ENCODE measurements around the gene SSTR3. TPM values are rescaled to one million over a fixed set of nuclear protein-coding genes. Genes with fewer than 3 reads are reported as not detected.
A peak's percentile ranks its signal among the peaks of the same experiment; 100 is the strongest.
"Not testable (repeated sequence)": the region's sequence is repeated elsewhere in the genome, so short reads cannot be mapped to it uniquely, and the experiment has no call there.

Gene SSTR3
- total RNA-seq, 1 donor from 2014 or later, result not detected

- peak; percentile 66 for DNase-seq (ENCODE audit: low spot score)
Measured at GRCh38 chr22:37242395-37242918, 30.2 kb upstream of the SSTR3 start.

- DNase-seq (ENCODE audit: low spot score), result no peak
Measured at GRCh38 chr22:37241351-37242142, 29.3 kb upstream of the SSTR3 start.

GRCh38 chr22:37240941-37241320 lies 28.7 kb upstream of the SSTR3 start:
- DNase-seq (ENCODE audit: low spot score), result no peak

DNA sequence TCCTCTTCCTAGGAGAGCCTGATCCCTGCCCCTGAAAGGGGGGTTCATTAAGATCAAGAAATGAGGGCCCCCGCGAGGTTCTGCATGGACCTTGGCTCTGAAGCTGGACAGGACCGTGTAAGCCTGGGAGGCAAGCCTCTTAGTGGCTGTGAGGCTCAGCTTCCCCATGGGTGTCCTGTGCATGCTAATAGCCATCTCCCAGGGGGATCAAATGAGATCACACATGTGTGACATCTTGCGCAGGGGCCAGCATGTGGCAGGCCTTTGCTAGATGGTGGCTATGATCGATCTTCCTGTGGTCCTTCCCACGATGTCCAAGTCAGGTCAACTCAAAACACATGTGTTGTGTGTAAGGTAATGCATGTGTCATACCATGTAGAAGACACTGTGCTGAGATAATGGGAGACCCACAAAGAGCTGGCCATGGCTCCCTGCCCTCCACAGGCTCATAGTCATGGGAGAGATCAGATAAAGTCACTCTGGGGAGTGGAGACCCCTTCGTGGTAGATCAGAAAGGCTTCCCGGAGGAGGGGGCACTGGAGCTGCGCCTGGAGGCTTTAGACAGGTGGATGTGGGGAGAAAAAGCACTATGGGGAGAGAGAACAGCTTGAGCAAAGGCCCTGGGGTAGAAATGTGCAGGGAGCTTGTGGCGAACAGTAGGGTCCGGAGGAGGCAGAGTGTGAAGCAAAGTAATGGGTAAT lies 28.1 kb upstream of the SSTR3 start:
- no peak for DNase-seq (ENCODE audit: low spot score)

- no peak for DNase-seq (ENCODE audit: low spot score)
Measured at GRCh38 chr22:37239336-37240239, 27.3 kb upstream of the SSTR3 start.

DNA sequence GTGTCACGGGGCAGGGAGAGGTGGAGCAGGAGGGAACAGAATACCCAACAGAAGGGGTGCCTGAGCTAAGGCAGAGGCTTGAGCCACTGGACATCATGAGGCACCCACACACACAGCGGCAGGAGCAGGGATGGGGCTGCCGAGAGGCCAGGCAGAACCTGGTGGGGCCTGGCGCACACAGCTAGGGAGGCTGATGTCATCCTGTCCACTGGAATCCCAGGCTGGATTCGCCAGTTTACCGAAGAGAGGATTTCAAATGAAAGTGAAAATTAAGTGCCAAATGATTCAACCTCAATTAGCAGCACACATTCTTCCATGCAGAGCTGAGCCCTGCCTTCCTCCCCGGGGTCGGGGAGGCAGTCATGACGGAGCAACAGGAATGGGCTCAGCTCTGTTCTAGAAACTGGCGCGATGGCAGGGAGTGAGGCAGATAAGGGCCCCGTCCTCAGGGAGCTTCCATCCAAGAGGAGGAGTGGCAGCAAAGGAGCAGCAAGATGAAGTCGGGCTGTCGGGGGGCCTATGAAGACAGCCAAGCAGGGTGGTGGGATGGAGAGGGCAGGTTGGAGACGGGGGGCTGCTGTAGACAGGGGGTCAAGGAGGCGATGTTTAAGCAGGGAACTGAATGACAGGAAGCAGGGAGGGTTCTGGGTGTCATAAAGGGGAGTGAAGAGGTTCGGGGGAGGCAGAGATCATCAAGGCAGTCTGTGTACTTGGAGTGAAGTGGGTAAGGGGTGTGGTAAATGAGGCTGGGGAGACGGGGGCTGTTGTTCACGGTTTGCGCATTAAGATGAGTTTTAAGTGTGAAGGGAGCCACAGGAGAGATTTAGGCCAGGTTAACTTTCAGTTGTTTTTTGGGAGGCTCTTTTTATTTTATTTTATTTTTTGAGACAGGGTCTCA lies 25.3 kb upstream of the SSTR3 start:
- DNase-seq (ENCODE audit: low spot score), result no peak

DNA sequence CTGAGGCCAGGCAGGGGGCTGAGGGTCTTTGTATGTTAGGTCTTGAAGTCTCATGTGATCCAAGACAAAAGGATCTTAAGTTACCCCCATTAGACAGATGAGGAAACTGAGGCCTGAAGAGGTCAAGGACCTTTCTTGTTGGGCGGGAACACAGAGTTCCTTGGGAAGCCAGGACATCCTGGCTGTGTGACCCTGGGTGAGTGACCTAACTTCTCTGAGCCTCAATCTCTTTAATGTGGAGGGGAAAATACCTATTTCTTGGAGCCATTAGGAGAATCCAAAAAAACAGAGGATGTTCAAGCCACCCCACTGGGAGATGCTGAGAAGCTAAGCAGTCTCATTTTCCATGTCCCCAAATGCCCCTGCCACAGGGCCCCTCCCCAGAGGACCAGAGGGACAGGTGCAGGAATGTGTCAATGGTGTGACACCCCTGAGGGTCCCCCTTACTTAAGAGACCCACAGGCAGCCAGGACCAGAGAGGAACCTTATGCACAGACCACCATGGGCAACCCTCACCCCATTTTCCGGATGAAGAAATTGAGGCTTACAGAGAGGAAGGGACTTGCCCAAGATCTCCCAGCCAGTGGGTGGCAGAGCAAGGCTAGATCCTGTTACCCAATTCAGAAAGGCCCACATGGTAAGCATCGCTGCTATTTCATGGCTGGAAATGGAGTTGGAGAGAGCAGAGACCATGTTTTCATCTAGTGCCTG lies 23.8 kb upstream of the SSTR3 start:
- no peak for DNase-seq (ENCODE audit: low spot score)

GRCh38 chr22:37234736-37235711 lies 22.7 kb upstream of the SSTR3 start:
- no peak for DNase-seq (ENCODE audit: low spot score)

DNA sequence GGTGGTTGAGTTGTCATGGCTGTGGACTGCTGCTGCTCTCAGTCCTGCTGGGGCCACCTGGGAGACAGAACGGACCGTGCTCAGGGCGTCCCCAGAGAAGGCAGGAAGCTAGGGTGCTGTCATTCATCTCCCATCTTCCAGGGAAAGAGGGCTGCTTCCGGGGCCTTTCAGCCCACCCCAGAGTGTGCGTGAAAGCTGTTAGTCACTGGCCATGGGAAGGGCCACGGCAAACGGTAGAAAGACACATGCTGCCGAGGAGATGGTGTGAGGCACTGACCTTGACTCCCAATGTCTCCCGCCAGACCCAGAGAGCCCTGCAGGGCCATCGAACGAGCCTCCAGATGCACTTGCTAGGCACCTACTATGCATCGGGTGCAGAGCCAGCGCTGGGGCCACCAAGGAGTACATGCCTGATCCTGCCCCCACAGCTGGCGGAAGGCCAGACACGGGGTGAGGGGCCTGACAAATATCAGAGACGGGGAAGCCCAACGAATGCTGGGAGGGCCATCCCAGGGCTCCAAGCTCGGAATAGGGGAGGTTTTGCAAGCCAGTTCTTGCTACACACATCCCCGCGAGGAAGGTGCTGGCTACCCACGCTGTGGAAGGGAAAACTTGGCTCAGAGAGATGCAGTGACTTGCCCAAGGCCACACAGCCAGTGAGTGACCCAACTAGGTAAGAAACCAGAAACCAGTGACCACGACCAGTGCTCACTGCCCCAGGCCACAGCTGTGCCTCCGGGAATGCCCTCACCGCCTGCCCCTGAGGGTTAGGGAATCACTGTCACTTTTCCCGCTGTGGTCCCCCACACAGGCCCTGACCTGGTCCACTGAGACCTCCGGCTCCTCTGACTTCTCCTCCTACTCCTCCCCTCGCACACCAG lies 21.7 kb upstream of the SSTR3 start:
- no peak for DNase-seq (ENCODE audit: low spot score)

- not testable (repeated sequence) for DNase-seq (ENCODE audit: low spot score)
Measured at GRCh38 chr22:37233371-37233750, 21.1 kb upstream of the SSTR3 start.

GRCh38 chr22:37232140-37232998 lies 20.1 kb upstream of the SSTR3 start:
- DNase-seq (ENCODE audit: low spot score), result no peak

DNA sequence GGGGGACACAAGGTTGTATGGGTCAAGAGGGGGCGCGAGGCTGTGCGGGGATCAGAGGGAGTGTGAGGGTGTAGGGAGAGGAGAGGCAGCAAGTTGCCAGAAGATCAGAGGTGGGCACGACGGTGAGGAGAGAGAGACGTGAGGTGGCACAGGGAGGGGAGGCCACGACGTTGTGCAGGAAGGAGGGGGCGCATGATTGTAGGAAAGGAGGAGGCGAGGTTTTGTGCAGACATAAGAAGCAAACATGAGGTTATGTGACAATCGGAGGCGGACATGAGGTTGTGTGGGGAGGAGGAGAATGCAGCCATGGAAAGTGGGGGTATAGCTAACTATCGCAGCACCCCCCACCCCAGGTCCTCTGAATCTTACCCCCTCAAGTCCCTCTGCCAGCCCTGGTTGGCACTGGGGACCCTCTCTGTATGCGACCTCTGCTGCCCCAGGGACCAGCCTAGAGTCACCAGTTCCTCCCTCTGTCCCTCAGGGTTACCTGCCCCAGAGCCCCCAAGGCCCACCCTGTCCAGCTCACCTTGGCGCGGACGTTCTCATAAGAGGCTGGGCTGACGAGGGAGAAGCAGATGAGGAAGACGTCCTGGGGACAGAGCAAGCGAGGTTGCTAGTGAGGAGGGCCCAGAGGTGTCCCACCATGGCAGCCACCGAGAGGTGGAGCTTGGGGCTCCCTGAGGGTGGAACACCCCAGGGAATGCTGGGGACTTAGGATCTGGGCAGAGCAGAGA lies 19.3 kb upstream of the SSTR3 start:
- no peak for DNase-seq (ENCODE audit: low spot score)

DNA sequence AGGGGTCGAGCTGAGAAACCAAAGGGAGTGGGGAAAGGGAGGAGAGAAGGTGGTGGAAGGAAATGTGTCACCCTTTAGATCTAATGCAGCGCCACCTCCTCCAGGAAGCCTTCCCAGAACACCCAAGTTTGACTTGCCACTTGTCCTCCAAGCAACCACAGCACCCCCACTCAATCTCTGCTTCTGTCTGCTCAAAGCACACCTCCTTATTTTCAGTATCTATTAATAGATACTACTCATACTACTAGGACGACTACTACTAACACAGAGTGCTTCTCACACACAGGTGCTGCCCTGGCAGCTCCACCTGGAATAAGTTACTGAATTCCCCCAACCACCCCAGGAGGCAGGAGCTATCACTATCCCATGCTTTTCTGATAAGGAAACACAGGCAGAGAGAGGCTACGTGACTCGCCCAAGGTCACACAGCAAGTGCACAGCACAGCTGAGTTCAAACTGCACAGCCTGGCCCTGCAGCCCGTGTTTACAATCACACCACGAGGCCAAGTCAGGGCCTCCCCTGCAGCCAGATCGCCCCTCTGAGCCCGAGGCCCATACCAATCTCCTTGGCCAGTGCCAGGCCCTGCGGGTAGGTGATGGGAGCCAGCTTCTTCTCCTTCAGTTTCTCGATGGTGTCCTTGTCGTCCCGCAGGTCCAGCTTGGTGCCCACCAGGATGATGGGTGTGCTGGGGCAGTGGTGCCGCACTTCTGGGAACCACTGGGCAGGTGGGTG lies 18.6 kb upstream of the SSTR3 start:
- DNase-seq (ENCODE audit: low spot score), result no peak

DNA sequence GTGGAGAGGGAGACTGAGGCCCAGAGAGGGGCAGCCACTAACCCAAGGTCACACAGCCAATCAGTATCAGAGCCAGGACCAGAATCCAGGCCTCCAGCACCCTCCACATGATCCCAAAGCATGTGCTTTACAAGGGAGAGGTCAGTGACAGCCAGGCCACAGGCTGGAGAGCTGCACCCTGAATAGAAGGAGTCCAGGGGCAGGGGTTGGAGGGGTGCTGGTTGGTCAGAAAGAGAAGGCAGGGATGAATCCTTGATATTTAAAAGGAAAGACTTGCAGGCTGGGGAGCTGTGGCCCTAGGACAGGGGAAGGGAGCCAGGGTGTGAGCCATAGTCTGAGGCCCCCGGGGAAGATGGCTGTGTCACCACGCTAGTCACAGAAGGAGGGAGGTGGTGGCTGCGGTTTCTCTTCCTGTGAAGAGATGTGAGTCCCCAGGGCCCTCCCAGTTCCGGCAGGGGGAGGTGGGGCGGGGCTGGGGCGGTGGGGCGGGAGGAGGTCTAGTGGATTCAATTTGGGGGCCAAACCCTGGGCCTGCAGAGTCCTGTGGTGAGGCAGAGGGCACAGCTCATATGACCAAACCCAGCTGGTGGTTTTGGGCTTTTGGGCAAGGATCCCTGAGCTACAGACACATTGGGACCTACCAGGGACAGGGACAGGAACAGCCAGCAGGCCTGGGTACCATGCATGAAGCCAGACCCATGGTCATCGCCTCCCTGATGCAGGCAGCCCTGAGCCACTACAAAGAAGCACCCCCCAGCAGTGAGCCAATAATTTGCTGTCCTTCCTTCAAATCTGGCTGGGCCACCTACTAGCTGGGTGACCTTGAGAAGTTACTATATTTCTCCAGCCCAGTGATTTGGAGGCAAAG lies 17.8 kb upstream of the SSTR3 start:
- no peak for DNase-seq (ENCODE audit: low spot score)
